Prostate gland (tissue), 2 donors: ENCODE data around the gene PLCG2.

Source experiments
- CTCF ChIP-seq, 4 experiments: fragments of 200-600 bp in 2 of 4; fragments of 450-650 bp in 2 of 4; sonication (generic) in 2 of 4; IDR thresholded peaks; 1 replicate in 3 of 4; 2 replicates in 1 of 4; pipeline ENCODE4 v1.5.1; 2016 to 2019; ENCODE audit warnings: antibody characterized with exemption in 4 of 4, mild to moderate bottlenecking in 2 of 4, moderate library complexity in 2 of 4
- POLR2A ChIP-seq: fragments of 450-650 bp; IDR thresholded peaks from one replicate; pipeline ENCODE4 v1.6.1; 2016; ENCODE audit warnings: antibody characterized with exemption, mild to moderate bottlenecking

DNA sequence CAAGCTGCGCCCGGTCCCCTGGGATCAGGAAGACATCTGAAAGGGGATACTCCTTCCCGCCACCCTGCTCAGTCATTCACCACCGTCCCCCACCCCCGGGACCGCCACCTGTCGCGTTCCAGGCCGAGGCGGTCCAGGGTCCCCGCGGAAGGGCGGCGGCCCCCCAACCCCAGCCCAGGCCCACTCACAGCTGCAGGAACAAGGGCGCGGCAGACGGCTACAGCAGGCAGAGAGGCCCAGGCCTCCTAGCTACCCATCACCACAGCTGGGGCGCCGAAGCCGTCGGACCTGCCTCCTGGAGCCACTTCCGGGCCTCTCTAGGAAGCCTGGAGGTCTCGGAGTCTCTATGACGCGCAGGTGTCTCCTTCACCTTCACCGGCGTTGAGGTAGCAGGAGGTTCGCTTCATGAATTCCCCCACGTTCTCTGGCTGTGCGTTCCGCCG is 232.1 kb downstream of the PLCG2 start, which contains the start of gene SDR42E1:
- TF ChIP-seq CTCF (IDR thresholded peaks at IDR 0.05), result no peak
- TF ChIP-seq POLR2A, result no peak
